ENCODE data around the gene ARHGAP26. TPM values are rescaled to one million over a fixed set of nuclear protein-coding genes. Genes with fewer than 3 reads are reported as not detected.
A peak's percentile ranks its signal among the peaks of the same experiment; 100 is the strongest.

ARHGAP26 gene
- total and polyA plus RNA-seq, 5 donors, result 13.2 to 56.9 (median 47.0) TPM

DNA sequence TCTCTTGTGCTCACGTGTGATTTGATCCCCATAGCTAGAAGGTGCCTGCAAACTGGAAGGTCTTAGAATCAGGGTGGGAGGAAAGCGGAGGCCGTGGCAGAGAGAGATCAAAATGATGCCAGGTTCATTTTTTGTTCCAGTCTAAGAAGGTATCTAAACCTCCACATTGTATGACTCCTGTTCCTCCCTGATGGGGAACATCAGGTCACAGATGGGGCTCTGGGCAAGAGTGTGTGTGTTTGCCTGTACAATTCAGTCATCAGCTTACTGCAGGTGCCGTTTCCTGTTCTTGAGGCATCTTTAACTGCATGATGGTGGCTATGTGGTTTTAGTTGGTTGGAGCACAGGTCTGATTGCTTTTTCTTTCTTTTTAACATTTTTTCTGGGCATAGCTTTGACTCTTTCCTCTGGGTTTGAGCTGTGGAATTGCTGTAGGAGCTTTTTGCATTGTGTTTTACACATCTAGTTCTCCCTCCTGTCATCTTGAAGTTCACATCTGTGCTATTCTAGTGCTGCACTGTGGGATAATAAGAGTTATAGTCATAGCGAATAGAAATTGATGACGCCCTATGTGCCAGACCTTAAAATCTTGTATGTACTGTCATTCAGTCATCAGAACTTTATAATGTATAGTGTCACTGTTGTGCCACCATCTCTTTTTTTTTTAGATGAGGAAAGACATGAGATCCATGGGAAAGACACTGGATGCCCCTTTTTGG is 30.8 kb downstream of the ARHGAP26 start:
- WGBS, result 85% methylated on average over 6 of the region's 6 CpGs
- H3K27ac ChIP-seq (ENCODE audit: low read length), result no peak overlapping the region

DNA sequence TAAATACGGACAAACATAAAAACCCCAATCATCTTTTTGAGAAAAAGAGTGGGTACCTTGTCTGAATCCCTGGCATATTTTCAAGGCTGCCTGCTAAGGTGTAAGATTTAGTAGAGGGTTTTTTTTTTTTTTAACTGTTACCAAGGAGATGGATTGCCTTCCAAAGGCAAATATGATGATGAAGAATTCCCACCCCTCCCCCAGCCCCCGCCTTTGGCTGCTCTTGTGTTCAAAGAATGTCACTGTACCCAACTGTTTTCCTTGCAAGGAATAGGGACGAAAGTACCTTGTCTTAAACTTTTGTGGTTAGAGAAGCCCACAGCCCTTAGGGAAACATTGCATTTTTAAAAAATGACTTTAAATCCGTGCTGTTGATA is 31.3 kb downstream of the ARHGAP26 start:
- Histone ChIP-seq H3K4me1 (ENCODE audit: control insufficient read depth, insufficient read depth, low read length) (peaks cover 14% of the 10 kb centered on the region), H3K9me3 (ENCODE audit: control insufficient read depth, low read length) (no peaks in the 10 kb centered on the region), H3K27ac (ENCODE audit: low read length) (peak overlapping the region; percentile 20), H3K27me3 (ENCODE audit: control insufficient read depth, insufficient read depth) (no peaks in the 10 kb centered on the region), H3K4me3 (ENCODE audit: low read length) (no peak overlapping the region)
- 85% methylated on average over 4 of the region's 4 CpGs for WGBS
- ATAC-seq (no peak), DNase-seq (no peak)
- intact Hi-C loops (cut with DNase I), result no loop called here

More for the DNA sequence above, 30.8 kb downstream of the ARHGAP26 start:
- H3K9me3 ChIP-seq (ENCODE audit: control insufficient read depth, low read length), result no peaks in the 10 kb centered on the region
- no peaks in the 10 kb centered on the region for H3K27me3 ChIP-seq (ENCODE audit: control insufficient read depth, insufficient read depth)
- DNase-seq (no peak), ATAC-seq (no peak)
- peaks cover 14% of the 10 kb centered on the region for H3K4me1 ChIP-seq (ENCODE audit: control insufficient read depth, insufficient read depth, low read length)
- intact Hi-C loops (cut with DNase I), result no loop called here
- H3K4me3 ChIP-seq (ENCODE audit: low read length), result no peak overlapping the region

DNA sequence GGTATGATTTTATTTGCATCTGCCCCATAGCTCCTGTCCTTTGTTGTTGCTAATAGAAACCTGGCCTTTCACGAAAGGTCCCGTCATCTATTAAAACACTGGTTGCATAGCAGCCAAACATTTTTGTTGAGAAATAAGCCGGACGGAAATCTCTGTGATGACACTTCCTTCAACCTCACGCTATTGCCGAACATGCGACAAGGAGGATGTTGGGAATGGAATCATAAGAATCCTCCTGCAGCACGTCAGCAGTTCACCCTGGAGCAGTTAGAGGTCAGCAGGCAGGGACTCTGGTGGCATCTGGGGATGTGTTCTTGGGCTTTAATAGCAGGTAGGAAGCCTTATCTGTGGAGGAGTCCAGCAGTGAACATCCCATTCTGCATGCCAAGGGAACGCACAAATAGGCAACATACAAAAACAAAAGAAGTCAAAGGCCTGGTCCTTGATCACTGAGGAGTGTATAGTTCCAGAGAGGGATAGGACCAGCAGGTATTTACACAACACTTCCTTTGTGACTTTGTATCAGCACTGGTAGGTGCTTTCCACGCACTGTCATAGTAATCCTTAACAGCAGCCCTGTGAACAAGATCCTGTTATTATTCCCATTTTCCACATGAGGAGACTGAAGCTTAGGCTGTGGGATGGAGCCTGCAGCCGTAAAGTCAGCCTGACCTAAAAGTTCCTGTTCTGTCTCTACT is 33.4 kb downstream of the ARHGAP26 start:
- Histone ChIP-seq H3K4me1 (ENCODE audit: control insufficient read depth, insufficient read depth, low read length) (peaks cover 14% of the 10 kb centered on the region), H3K4me3 (ENCODE audit: low read length) (no peak overlapping the region), H3K27ac (ENCODE audit: low read length) (peak overlapping the region; percentile 49), H3K27me3 (ENCODE audit: control insufficient read depth, insufficient read depth) (no peaks in the 10 kb centered on the region), H3K9me3 (ENCODE audit: control insufficient read depth, low read length) (no peaks in the 10 kb centered on the region)
- ATAC-seq, result peak; percentile 69 to 88
- 36% methylated on average over 11 of the region's 11 CpGs for WGBS
- intact Hi-C loops (cut with DNase I), result no loop called here
- peak in 2 of 3 donors; percentile 46 to 74 for DNase-seq

DNA sequence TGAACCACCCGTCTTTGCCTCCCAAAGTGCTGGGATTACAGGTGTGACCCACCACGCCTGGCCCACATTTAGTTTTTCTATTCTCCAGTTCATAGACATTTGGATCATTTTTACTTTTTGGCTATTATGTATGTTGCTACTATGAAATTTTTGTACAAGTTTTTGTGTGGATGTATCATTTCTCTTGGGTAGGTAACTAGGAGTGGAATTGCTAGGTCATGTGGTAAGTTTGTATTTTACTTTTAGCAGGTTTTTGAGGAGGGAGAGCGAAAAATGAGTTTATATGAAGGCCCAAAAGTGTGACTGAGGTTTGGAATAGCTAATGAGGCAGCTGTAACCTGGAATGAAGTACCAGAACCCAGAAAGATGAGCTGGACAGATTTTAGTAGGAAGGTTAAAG is 35.2 kb downstream of the ARHGAP26 start:
- Histone ChIP-seq H3K27ac (ENCODE audit: low read length) (no peak overlapping the region), H3K27me3 (ENCODE audit: control insufficient read depth, insufficient read depth) (no peaks in the 10 kb centered on the region), H3K4me3 (ENCODE audit: low read length) (no peak overlapping the region), H3K9me3 (ENCODE audit: control insufficient read depth, low read length) (no peaks in the 10 kb centered on the region), H3K4me1 (ENCODE audit: control insufficient read depth, insufficient read depth, low read length) (peaks cover 25% of the 10 kb centered on the region)
- no peak for DNase-seq
- no peak for ATAC-seq
- intact Hi-C loops (cut with DNase I), result no loop called here
- 97% methylated on average over 3 of the region's 3 CpGs for WGBS

DNA sequence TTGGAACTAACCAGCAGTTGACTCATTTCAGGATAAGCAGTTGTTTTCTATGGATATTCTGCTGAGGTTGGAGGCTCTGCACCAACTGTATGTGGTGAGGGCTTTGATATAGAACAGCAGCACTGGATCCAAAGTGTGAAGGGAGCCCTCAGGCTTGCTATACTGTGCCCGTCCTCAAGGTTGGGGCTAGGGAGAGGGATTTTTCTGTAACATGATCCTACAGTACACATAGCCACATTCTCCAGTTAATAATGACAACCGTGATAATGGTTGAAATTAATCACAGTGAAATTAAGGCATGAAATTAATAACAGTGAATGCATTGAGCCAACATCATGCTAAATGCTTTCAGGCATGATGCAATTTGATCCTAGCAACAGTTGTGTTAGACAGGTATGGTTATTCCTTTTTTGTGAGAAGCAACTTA is 36.7 kb downstream of the ARHGAP26 start:
- intact Hi-C loops (cut with DNase I), result no loop called here
- no peak for ATAC-seq

DNA sequence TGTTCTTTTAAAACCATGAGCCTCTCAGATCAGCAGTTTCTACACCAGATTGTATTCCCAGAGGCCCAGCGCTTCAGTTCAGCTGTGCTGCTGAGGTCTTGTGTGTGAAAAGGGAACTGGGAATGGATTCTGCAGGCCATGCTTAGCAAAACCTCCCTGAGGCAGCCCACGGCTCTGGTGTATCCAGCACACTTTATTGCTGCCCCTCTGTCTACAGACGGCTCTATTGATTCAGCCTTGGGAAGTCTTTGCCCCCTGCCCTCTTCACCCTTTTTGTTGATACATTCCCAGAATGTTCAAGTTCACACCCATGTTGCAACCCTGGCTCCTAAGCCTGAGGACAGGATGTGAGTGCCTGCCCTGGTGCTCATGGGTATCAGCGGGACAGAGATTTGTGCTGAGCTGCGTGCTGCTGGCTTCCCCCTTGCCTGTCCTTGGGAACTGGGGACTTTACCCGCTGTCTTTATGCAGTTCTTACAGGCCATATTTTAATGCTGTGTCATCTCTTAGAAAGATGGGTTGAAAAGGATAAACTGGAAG is 37.3 kb downstream of the ARHGAP26 start:
- Histone ChIP-seq H3K27ac (ENCODE audit: low read length) (peak overlapping the region; percentile 50), H3K9me3 (ENCODE audit: control insufficient read depth, low read length) (no peaks in the 10 kb centered on the region), H3K27me3 (ENCODE audit: control insufficient read depth, insufficient read depth) (no peaks in the 10 kb centered on the region), H3K4me1 (ENCODE audit: control insufficient read depth, insufficient read depth, low read length) (peaks cover 37% of the 10 kb centered on the region), H3K4me3 (ENCODE audit: low read length) (no peak overlapping the region)
- WGBS, result 56% methylated on average over 6 of the region's 6 CpGs
- intact Hi-C loops (cut with DNase I), result no loop called here
- peak; percentile 56 to 76 (median 75) for DNase-seq
- peak; percentile 70 to 73 for ATAC-seq

More for the DNA sequence above, 36.7 kb downstream of the ARHGAP26 start:
- DNase-seq, result no peak
- Histone ChIP-seq H3K27me3 (ENCODE audit: control insufficient read depth, insufficient read depth) (no peaks in the 10 kb centered on the region), H3K27ac (ENCODE audit: low read length) (peak overlapping the region; percentile 48), H3K4me3 (ENCODE audit: low read length) (no peak overlapping the region), H3K9me3 (ENCODE audit: control insufficient read depth, low read length) (no peaks in the 10 kb centered on the region), H3K4me1 (ENCODE audit: control insufficient read depth, insufficient read depth, low read length) (peaks cover 35% of the 10 kb centered on the region)
- WGBS, result 55% methylated on average over 2 of the region's 2 CpGs

DNA sequence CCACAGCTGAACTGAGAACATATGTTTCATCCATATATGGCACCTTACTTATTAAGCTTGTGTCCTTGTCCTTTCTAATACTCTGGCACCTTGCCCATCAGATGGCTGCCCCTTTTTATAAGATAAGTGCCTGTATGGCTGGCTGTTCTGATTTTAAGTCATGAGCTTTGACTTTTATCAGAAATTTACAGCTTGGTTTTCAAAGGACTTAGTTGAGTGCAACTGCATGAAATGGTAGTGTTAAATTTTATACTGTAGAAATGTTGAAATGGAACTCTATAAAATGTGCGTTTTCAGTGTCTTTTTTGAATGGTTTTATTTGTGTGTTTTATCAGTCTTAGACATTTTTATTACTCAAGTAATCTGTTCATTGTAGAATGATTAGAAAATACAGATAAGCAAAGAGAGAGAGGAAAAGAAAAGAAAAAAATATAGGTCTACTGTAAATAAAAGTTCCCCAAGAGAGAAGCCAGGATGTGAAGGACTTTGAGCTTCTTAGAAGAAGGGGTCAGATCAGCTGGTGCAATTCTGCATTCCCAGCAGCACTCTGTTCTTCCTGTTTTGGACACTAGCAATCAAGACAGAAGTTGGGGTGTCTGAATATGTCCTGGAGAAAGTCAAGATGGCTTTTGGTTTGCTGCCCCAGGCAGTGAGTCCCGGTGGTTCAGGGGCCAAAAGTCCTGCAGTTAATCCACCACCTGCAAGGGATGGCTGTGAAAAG is 38.9 kb downstream of the ARHGAP26 start:
- 53% methylated on average over 2 of the region's 2 CpGs for WGBS
- DNase-seq (no peak), ATAC-seq (no peak)
- no peaks in the 10 kb centered on the region for H3K9me3 ChIP-seq (ENCODE audit: control insufficient read depth, low read length)
- H3K4me1 ChIP-seq (ENCODE audit: control insufficient read depth, insufficient read depth, low read length), result peaks cover 39% of the 10 kb centered on the region
- H3K4me3 ChIP-seq (ENCODE audit: low read length), result no peak overlapping the region
- intact Hi-C loops (cut with DNase I), result no loop called here
- H3K27me3 ChIP-seq (ENCODE audit: control insufficient read depth, insufficient read depth), result no peaks in the 10 kb centered on the region
- no peak overlapping the region for H3K27ac ChIP-seq (ENCODE audit: low read length)

DNA sequence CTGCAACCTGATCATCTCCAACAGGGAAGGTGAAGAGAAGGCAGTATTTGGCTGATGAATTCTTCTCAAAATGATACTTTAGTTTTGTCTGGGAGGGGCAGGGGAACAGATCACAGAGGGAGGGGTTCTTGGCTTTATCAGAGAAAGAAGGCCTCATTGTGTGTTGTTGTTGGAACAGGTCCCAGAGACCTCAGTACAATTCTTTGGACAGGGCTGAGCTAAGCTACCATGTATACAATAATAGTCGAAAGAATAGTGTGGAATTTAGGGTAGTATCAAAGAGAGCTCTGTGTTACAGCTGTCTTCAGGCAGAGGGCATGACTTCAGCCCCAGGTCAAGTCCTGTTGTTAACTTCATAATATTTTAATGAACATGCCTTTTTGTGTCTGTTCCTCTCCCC is 39.9 kb downstream of the ARHGAP26 start:
- Histone ChIP-seq H3K4me1 (ENCODE audit: control insufficient read depth, insufficient read depth, low read length) (peaks cover 43% of the 10 kb centered on the region), H3K27me3 (ENCODE audit: control insufficient read depth, insufficient read depth) (no peaks in the 10 kb centered on the region), H3K27ac (ENCODE audit: low read length) (peak overlapping the region; percentile 2), H3K4me3 (ENCODE audit: low read length) (no peak overlapping the region), H3K9me3 (ENCODE audit: control insufficient read depth, low read length) (no peaks in the 10 kb centered on the region)
- DNase-seq (no peak), ATAC-seq (peak; percentile 12 to 62)
- intact Hi-C loops (cut with DNase I), result no loop called here
- WGBS, result 8% methylated on average over 1 of the region's 1 CpG

DNA sequence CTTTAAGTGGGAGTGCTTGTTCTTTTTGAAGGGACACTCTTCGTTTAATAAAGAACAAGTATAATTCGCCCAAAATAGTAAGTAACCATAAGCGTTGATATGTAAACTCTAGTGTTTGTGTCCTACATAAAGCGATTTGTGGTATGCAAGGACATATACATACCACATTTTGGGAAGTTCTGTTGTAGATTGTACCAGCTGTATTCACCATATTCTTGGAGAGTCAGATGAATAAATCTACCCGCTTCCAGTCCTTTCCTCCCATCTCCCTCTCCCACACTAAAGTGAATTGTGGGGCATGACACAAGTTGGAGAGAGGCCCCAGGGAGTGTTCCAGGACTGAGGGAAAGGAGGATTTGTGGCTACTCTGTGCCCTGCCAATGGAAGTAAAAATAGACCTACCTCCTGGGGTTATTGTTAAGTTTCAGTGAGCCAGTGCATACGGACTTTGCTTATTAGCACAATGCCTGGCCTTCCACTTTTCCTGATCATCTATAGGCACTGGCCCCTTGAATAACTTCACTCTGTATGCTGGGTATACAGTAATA is 40.6 kb downstream of the ARHGAP26 start:
- intact Hi-C loops (cut with DNase I), result no loop called here

DNA sequence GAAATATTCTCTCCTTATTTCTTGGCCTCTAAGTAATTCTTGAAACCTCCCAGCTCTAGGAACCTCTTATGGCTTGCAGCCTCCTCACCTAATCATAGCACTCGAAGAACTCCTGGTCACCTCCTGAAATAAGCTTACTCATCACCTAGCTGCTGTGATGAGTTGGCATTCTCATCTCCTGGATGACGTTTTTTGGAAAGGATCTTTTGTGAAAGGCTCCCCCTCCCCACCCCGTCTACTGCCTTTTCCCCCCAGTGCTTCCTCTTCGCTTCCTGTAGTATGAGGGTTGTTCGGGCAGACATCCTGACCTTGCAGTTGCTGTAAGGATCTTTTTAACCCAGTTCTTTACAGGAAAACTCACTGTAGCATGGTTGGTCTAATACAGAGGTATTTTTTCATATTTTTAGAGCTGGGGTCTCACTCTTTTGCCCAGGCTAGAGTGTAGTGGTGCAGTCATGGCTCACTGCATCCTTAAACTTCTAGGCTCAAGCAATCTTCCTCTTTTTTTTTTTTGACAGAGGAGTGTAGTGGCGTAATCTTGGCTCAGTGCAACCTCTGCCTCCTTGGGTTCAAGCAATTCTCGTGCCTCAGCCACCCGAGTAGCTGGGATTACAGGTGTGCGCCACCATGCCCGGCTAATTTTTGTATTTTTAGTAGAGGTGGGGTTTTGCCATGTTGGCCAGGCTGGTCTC is 41.8 kb downstream of the ARHGAP26 start:
- no peak overlapping the region for H3K27ac ChIP-seq (ENCODE audit: low read length)
- H3K4me3 ChIP-seq (ENCODE audit: low read length), result no peak overlapping the region
- H3K27me3 ChIP-seq (ENCODE audit: control insufficient read depth, insufficient read depth), result no peaks in the 10 kb centered on the region
- H3K4me1 ChIP-seq (ENCODE audit: control insufficient read depth, insufficient read depth, low read length), result peaks cover 50% of the 10 kb centered on the region
- WGBS, result 70% methylated on average over 10 of the region's 10 CpGs
- no peaks in the 10 kb centered on the region for H3K9me3 ChIP-seq (ENCODE audit: control insufficient read depth, low read length)
- intact Hi-C loops (cut with DNase I), result no loop called here
- ATAC-seq (no peak), DNase-seq (no peak)

More for the DNA sequence above, 40.6 kb downstream of the ARHGAP26 start:
- 76% methylated on average over 6 of the region's 6 CpGs for WGBS
- H3K4me1 ChIP-seq (ENCODE audit: control insufficient read depth, insufficient read depth, low read length), result peaks cover 47% of the 10 kb centered on the region
- no peak overlapping the region for H3K4me3 ChIP-seq (ENCODE audit: low read length)
- H3K27me3 ChIP-seq (ENCODE audit: control insufficient read depth, insufficient read depth), result no peaks in the 10 kb centered on the region
- ATAC-seq, result no peak
- no peak for DNase-seq
- H3K27ac ChIP-seq (ENCODE audit: low read length), result no peak overlapping the region
- no peaks in the 10 kb centered on the region for H3K9me3 ChIP-seq (ENCODE audit: control insufficient read depth, low read length)
